Measurements from ENCODE around the gene NOX4. TPM values are rescaled to one million over a fixed set of nuclear protein-coding genes. Genes with fewer than 3 reads are reported as not detected.
"Not testable (repeated sequence)": the region's sequence is repeated elsewhere in the genome, so short reads cannot be mapped to it uniquely, and the experiment has no call there.

NOX4 gene
- total and polyA plus RNA-seq, 2 of the 8 experiments (the other 6 are each of a cell fraction or from before 2014, with no cell fraction given), result 2.0 to 2.3 TPM

DNA sequence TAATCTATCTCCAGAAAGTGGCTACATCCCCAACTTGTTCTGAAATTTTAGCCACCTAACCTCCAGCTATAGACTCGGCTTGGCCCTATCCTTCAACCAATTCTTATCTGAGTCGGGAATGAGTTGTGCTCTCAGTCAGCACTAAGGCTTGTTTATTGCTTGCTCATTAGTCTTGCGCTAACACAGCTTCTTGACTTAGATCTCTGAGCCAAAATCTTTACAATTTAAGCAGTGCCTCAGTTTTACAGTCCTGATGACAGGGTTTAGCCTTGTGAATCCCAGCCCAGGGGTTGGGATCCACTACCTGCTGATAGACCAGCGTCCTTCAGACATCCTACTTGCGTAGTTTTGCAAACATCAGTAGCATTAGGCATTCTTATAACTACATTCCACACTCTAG is 144.6 kb downstream of the NOX4 start (continued):
- TF ChIP-seq SIX5 (IDR thresholded peaks at IDR 0.05; ENCODE audit: low read depth, low read length), result no peak
- no peak for TF ChIP-seq GABPA (IDR thresholded peaks at IDR 0.05; ENCODE audit: borderline replicate concordance, insufficient read depth, low read length)
- TF ChIP-seq KDM4A (IDR thresholded peaks at IDR 0.05; ENCODE audit: low read depth, low read length, severe bottlenecking), result no peak

DNA sequence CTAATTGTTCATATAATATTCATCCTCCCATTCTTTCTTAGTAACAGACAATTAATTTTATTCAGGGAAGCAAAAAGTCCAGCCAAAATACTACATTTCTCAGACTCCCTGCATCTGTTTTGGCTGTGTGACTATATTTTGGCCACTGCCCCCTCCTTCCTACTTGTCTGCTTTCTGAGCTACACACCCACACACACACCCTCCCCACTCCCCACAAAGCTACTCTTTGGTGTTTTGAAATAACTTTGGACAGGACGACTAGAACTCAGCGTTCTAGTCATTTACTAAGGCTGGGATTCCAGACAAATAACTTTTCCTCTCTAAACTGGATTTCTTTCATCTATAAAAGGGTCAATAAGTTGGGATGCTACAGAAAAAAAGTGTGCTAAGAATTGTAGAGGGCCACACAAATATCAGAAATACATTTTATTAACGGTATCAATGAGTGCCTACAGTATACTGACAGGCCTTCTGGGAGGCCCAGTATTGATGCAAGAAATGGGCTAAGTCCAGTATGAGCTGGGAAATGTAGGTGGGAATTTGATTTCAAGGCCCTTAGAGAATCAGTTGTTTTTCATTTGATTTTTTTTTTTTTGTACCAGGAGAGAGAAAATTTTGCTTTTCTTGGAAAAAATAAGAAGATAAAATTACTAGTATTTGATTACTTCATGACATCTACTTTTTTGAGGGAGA is 148.1 kb downstream of the NOX4 start:
- H2BK15ac ChIP-seq (ENCODE audit: low read length); H4K5ac ChIP-seq (ENCODE audit: insufficient read length, low read depth, low read length); FAIRE-seq; H2BK120ac ChIP-seq (replicated peaks; ENCODE audit: low read depth, low read length); H2AFZ ChIP-seq (ENCODE audit: low read length); H3K79me1 ChIP-seq (ENCODE audit: low read depth, low read length); H3K23ac ChIP-seq (ENCODE audit: insufficient read length); H3K27me3 ChIP-seq (replicated peaks in 1 of 4; ENCODE audit: control insufficient read depth in 3 of 4, extremely low read depth in 1 of 4, insufficient read depth in 3 of 4, low read length in 3 of 4); H3K56ac ChIP-seq (replicated peaks; ENCODE audit: insufficient read length, low read depth, low read length); H4K20me1 ChIP-seq (replicated peaks in 1 of 2; ENCODE audit: control insufficient read depth in 1 of 2, insufficient read depth in 2 of 2, low read length in 2 of 2); H3K4me3 ChIP-seq (ENCODE audit: extremely low read depth in 1 of 4, insufficient read depth in 2 of 4, low read depth in 3 of 4, low read length in 4 of 4); H2BK20ac ChIP-seq (ENCODE audit: low read length); H3K18ac ChIP-seq (ENCODE audit: extremely low read depth, low read length); H3K9me3 ChIP-seq (ENCODE audit: insufficient read depth in 2 of 2, low read depth in 1 of 2, low read length in 1 of 2); H4K8ac ChIP-seq (ENCODE audit: extremely low read depth, insufficient read depth, low read length); H4K91ac ChIP-seq (replicated peaks; ENCODE audit: insufficient read length, low read length); H3K9ac ChIP-seq (replicated peaks in 1 of 4; ENCODE audit: extremely low read depth in 1 of 4, low read depth in 3 of 4, low read length in 3 of 4); H2BK12ac ChIP-seq (ENCODE audit: low read depth, low read length); H3K36me3 ChIP-seq (ENCODE audit: control insufficient read depth in 2 of 4, insufficient read depth in 4 of 4, low read length in 3 of 4); H2AK5ac ChIP-seq (ENCODE audit: low read depth, low read length); H3K4me2 ChIP-seq (ENCODE audit: insufficient read depth in 1 of 2, low read depth in 2 of 2, low read length in 2 of 2); H3K23me2 ChIP-seq (ENCODE audit: low read depth, low read length); H3K4ac ChIP-seq (replicated peaks; ENCODE audit: insufficient read length, low read depth, low read length); H3K14ac ChIP-seq (ENCODE audit: insufficient read length); POLR2A ChIA-PET (ENCODE audit: partially characterized antibody); H3K27ac ChIP-seq (ENCODE audit: low read depth, low read length); H2BK5ac ChIP-seq (ENCODE audit: low read depth, low read length); H3K4me1 ChIP-seq (replicated peaks in 1 of 4; ENCODE audit: control insufficient read depth in 3 of 4, insufficient read depth in 4 of 4, low read length in 3 of 4); DNase-seq (ENCODE audit: low read depth in 1 of 2, low spot score in 2 of 2); H3K79me2 ChIP-seq (ENCODE audit: control insufficient read depth in 1 of 2, insufficient read depth in 2 of 2, low read length in 2 of 2): not testable (repeated sequence)
- CTCF ChIA-PET (ENCODE audit: partially characterized antibody), result interaction anchor here (0.6 kb wide), 1 partner anchor 15 kb away, joined by 3 read pairs; no protein-coding TSS in a partner anchor
- 86% methylated on average over 3 of the region's 3 CpGs; no CpG with 5 or more reads in 1 of the 2 experiments for WGBS, 2 experiments (ENCODE audit: extremely low coverage in 1 of 2, insufficient coverage in 1 of 2, insufficient read length in 1 of 2, insufficient replicate concordance in 2 of 2, low coverage in 1 of 2, low lambda C conversion rate in 2 of 2, missing lambda C conversion rate in 1 of 2)

All from H1 (cell line).